HepG2 (cell line): ENCODE results near the gene CACNA1C.

ENCODE experiments used
- CHD4 ChIP-seq: fragments of 200-600 bp; sonication (generic); IDR thresholded peaks from 2 replicates; pipeline ENCODE4 v1.7.0; 2017; ENCODE audit warnings: mild to moderate bottlenecking, low read length, borderline replicate concordance
- POLR2AphosphoS5 ChIP-seq: IDR thresholded peaks from 2 replicates; pipeline ENCODE4 v1.6.1; 2012; ENCODE audit warnings: low read depth, low read length
- REST ChIP-seq, 2 experiments: IDR thresholded peaks; 2 replicates each; pipeline ENCODE4 v1.6.1; 2011 to 2012; ENCODE audit warnings: low read length in 2 of 2, borderline replicate concordance in 1 of 2, low read depth in 1 of 2, mild to moderate bottlenecking in 1 of 2, moderate library complexity in 1 of 2
- SMAD1 ChIP-seq: sonication (generic); formaldehyde crosslinking; IDR thresholded peaks from 2 replicates; pipeline ENCODE4 v1.4.0; 2020; ENCODE audit warnings: missing genetic modification reagents, low read depth, mild to moderate bottlenecking, borderline replicate concordance
- SMC3 ChIP-seq: IDR thresholded peaks from 2 replicates; pipeline ENCODE4 v1.6.1; 2011; ENCODE audit warnings: low read length, improper control_type of control experiment
- ZGPAT ChIP-seq: IDR thresholded peaks from 2 replicates; pipeline ENCODE4 v1.6.1; 2016; ENCODE audit warnings: mild to moderate bottlenecking
- ZKSCAN1 ChIP-seq: fragments of 150-350 bp; IDR thresholded peaks from 2 replicates; pipeline ENCODE4 v1.6.1; 2014; ENCODE audit warnings: low read length
- ZNF777 ChIP-seq: sonication (generic); formaldehyde crosslinking; IDR thresholded peaks from 2 replicates; pipeline ENCODE4 v1.4.0; 2020; ENCODE audit warnings: missing genetic modification reagents
- TF ChIP-seq, protein P1 (sequence below): sonication (generic); formaldehyde crosslinking; IDR thresholded peaks from 2 replicates; pipeline ENCODE4 v1.5.0; 2020; ENCODE audit warnings: mild to moderate bottlenecking, missing genetic modification reagents, moderate library complexity

DNA sequence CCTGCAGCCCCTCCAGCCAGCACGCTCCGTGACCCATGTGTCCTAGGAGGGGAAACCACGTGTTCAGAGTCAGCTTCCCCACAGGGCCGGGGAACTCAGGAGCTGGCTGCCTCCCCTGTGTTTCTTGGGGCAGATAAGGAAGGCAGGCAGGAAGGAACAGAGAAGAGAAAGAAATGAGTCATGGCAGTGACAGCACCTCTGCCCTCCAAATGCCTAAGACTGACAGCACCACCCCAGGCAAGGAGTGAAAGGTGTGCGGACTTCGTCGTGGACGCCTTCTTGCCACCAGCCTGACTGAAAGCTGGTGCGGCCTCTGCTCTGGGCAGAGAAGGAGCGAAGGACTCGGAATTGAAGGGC is 575.0 kb downstream of the CACNA1C start:
- no peak for TF ChIP-seq ZGPAT (CRISPR knock-in tag)
- no peak for TF ChIP-seq ZKSCAN1
- TF ChIP-seq, protein P1, sequence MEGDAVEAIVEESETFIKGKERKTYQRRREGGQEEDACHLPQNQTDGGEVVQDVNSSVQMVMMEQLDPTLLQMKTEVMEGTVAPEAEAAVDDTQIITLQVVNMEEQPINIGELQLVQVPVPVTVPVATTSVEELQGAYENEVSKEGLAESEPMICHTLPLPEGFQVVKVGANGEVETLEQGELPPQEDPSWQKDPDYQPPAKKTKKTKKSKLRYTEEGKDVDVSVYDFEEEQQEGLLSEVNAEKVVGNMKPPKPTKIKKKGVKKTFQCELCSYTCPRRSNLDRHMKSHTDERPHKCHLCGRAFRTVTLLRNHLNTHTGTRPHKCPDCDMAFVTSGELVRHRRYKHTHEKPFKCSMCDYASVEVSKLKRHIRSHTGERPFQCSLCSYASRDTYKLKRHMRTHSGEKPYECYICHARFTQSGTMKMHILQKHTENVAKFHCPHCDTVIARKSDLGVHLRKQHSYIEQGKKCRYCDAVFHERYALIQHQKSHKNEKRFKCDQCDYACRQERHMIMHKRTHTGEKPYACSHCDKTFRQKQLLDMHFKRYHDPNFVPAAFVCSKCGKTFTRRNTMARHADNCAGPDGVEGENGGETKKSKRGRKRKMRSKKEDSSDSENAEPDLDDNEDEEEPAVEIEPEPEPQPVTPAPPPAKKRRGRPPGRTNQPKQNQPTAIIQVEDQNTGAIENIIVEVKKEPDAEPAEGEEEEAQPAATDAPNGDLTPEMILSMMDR (CRISPR knock-in tag): no peak
- no peak for TF ChIP-seq REST (IDR thresholded peaks at IDR 0.05; ENCODE audit: borderline replicate concordance in 1 of 2, low read depth in 1 of 2, low read length in 2 of 2)
- no peak for TF ChIP-seq POLR2AphosphoS5
- no peak for TF ChIP-seq CHD4
- TF ChIP-seq ZNF777: no peak
- TF ChIP-seq SMAD1 (CRISPR knock-in tag): no peak
- TF ChIP-seq SMC3: no peak
